ENCODE data around the gene KIFC3.

The KIFC3 gene

GRCh38 chr16:57742543-57742942 is 59.7 kb downstream of the KIFC3 start:
- H3K9me2 ChIP-seq (replicated peaks; ENCODE audit: control insufficient read depth, low read length) = no peaks in the 10 kb centered on the region
- no peaks in the 10 kb centered on the region for H3K9me3 ChIP-seq (ENCODE audit: control insufficient read depth, insufficient read depth, low read length)
- H3F3A ChIP-seq (ENCODE audit: control insufficient read depth, insufficient read depth) = no peaks in the 10 kb centered on the region
- TF ChIP-seq CTCF (IDR thresholded peaks at IDR 0.05; ENCODE audit: low read depth, low read length, poor library complexity, severe bottlenecking) (no peak), EZH2phosphoT487 (IDR thresholded peaks at IDR 0.05; ENCODE audit: borderline replicate concordance, low read length) (no peak)
- H3K36me3 ChIP-seq (ENCODE audit: control insufficient read depth, low read length) = peaks cover 32% of the 10 kb centered on the region
- no peak overlapping the region for H3K4me2 ChIP-seq (ENCODE audit: low read length)
- H3K27ac ChIP-seq (ENCODE audit: low read depth, low read length) = no peak overlapping the region
- no peaks in the 10 kb centered on the region for H4K20me1 ChIP-seq (ENCODE audit: control insufficient read depth, insufficient read depth, low read depth, low read length)
- no peaks in the 10 kb centered on the region for H3K27me3 ChIP-seq (ENCODE audit: control insufficient read depth, low read length)
- H3K79me2 ChIP-seq (ENCODE audit: control insufficient read depth, low read length) = peaks cover 17% of the 10 kb centered on the region
- peaks cover under 1% of the 10 kb centered on the region; the same call in 1 of the 2 replicates for H3K4me1 ChIP-seq (ENCODE audit: control insufficient read depth, low read length)
- H3K4me3 ChIP-seq (ENCODE audit: low read length) = no peak overlapping the region

GRCh38 chr16:57741660-57742191 is 60.6 kb downstream of the KIFC3 start:
- TF ChIP-seq EZH2phosphoT487 (IDR thresholded peaks at IDR 0.05; ENCODE audit: borderline replicate concordance, low read length) (no peak), CTCF (IDR thresholded peaks at IDR 0.05; ENCODE audit: low read depth, low read length, poor library complexity, severe bottlenecking) (no peak)
- Histone ChIP-seq H3K4me1 (ENCODE audit: control insufficient read depth, low read length) (peaks cover 8% of the 10 kb centered on the region), H3K36me3 (ENCODE audit: control insufficient read depth, low read length) (peaks cover 40% of the 10 kb centered on the region), H4K20me1 (ENCODE audit: control insufficient read depth, insufficient read depth, low read depth, low read length) (no peaks in the 10 kb centered on the region), H3K9me3 (ENCODE audit: control insufficient read depth, insufficient read depth, low read length) (no peaks in the 10 kb centered on the region), H3K4me2 (ENCODE audit: low read length) (no peak overlapping the region), H3K4me3 (ENCODE audit: low read length) (no peak overlapping the region), H3K27ac (ENCODE audit: low read depth, low read length) (no peak overlapping the region), H3K79me2 (ENCODE audit: control insufficient read depth, low read length) (peaks cover 25% of the 10 kb centered on the region), H3F3A (ENCODE audit: control insufficient read depth, insufficient read depth) (no peaks in the 10 kb centered on the region), H3K9me2 (replicated peaks; ENCODE audit: control insufficient read depth, low read length) (no peaks in the 10 kb centered on the region), H3K27me3 (ENCODE audit: control insufficient read depth, low read length) (no peaks in the 10 kb centered on the region)

GRCh38 chr16:57740423-57741071 is 61.7 kb downstream of the KIFC3 start:
- Histone ChIP-seq H3K27ac (ENCODE audit: low read depth, low read length) (no peak overlapping the region), H3F3A (ENCODE audit: control insufficient read depth, insufficient read depth) (no peaks in the 10 kb centered on the region), H3K9me2 (replicated peaks; ENCODE audit: control insufficient read depth, low read length) (no peaks in the 10 kb centered on the region), H3K4me1 (ENCODE audit: control insufficient read depth, low read length) (peaks cover 14% of the 10 kb centered on the region), H3K36me3 (ENCODE audit: control insufficient read depth, low read length) (peaks cover 44% of the 10 kb centered on the region), H3K79me2 (ENCODE audit: control insufficient read depth, low read length) (peaks cover 36% of the 10 kb centered on the region), H3K27me3 (ENCODE audit: control insufficient read depth, low read length) (no peaks in the 10 kb centered on the region), H3K9me3 (ENCODE audit: control insufficient read depth, insufficient read depth, low read length) (no peaks in the 10 kb centered on the region), H3K4me2 (ENCODE audit: low read length) (no peak overlapping the region), H4K20me1 (ENCODE audit: control insufficient read depth, insufficient read depth, low read depth, low read length) (no peaks in the 10 kb centered on the region), H3K4me3 (ENCODE audit: low read length) (no peak overlapping the region)
- TF ChIP-seq CTCF (IDR thresholded peaks at IDR 0.05; ENCODE audit: low read depth, low read length, poor library complexity, severe bottlenecking) = no peak
- no peak for TF ChIP-seq EZH2phosphoT487 (IDR thresholded peaks at IDR 0.05; ENCODE audit: borderline replicate concordance, low read length)

Measured in DOHH2 (cell line).